ENCODE data around the gene PIEZO2.
"Not testable (repeated sequence)": the region's sequence is repeated elsewhere in the genome, so short reads cannot be mapped to it uniquely, and the experiment has no call there.

- TF ChIP-seq CTCF, POLR2AphosphoS5 (IDR thresholded peaks at IDR 0.05): not testable (repeated sequence)
These were observed 32.3 kb upstream of the PIEZO2 start for GRCh38 chr18:11181629-11182028.
